Keratinocyte (primary cell): ENCODE measurements around the gene UHMK1. TPM values are rescaled to one million over a fixed set of nuclear protein-coding genes. Genes with fewer than 3 reads are reported as not detected.
"Not testable (repeated sequence)": the region's sequence is repeated elsewhere in the genome, so short reads cannot be mapped to it uniquely, and the experiment has no call there.

Source experiments
- DNase-seq: peaks from one replicate; pipeline ENCODE4 v3.0.0-alpha.2; 2011; ENCODE audit warnings: low read depth, missing footprints, low spot score
- FAIRE-seq: peaks from 2 replicates; lab custom pipeline; 2011; peaks lifted over from hg19 to GRCh38; lab: Jason Lieb, UNC
- H2AFZ ChIP-seq: 2 replicates; pipeline ENCODE4 v1.6.0; 2012; ENCODE audit warnings: low read length, control low read depth, inconsistent platforms; ENCODE audit not compliant: control insufficient read depth
- H3K27ac ChIP-seq: 2 replicates; pipeline ENCODE4 v1.5.1; 2011; ENCODE audit warnings: low read length; ENCODE audit not compliant: control insufficient read depth, insufficient read depth
- H3K27me3 ChIP-seq: 3 replicates; pipeline ENCODE4 v1.6.0; 2011; ENCODE audit warnings: low read length; ENCODE audit not compliant: control insufficient read depth, insufficient read depth; ENCODE audit errors: extremely low read depth
- H3K36me3 ChIP-seq, 2 experiments: 2 replicates in 1 of 2; 3 replicates in 1 of 2; pipeline ENCODE4 v1.5.1; 2011; ENCODE audit warnings: low read length in 2 of 2, mild to moderate bottlenecking in 1 of 2; ENCODE audit not compliant: control insufficient read depth in 2 of 2, insufficient read depth in 2 of 2; ENCODE audit errors: extremely low read depth in 1 of 2
- H3K4me1 ChIP-seq: 3 replicates; pipeline ENCODE4 v1.5.1; 2011; ENCODE audit warnings: low read length; ENCODE audit not compliant: control insufficient read depth, insufficient read depth; ENCODE audit errors: extremely low read depth
- H3K4me2 ChIP-seq: 3 replicates; pipeline ENCODE4 v1.6.0; 2011; ENCODE audit warnings: low read depth, low read length; ENCODE audit not compliant: control insufficient read depth, insufficient read depth; ENCODE audit errors: extremely low read depth
- H3K4me3 ChIP-seq, 3 experiments: fragments of 200-600 bp in 1 of 3; sonication (generic) in 1 of 3; 2 replicates in 2 of 3; 3 replicates in 1 of 3; pipeline ENCODE4 v1.5.1; 2011 to 2016; ENCODE audit warnings: low read length in 3 of 3, mild to moderate bottlenecking in 3 of 3, control low read depth in 2 of 3, inconsistent platforms in 1 of 3, low read depth in 1 of 3, mixed read lengths in 1 of 3, mixed run types in 1 of 3, moderate library complexity in 1 of 3; ENCODE audit not compliant: control insufficient read depth in 2 of 3, insufficient read depth in 2 of 3; ENCODE audit errors: extremely low read depth in 1 of 3
- H3K79me2 ChIP-seq: 2 replicates; pipeline ENCODE4 v1.6.0; 2012; ENCODE audit warnings: low read length; ENCODE audit not compliant: control insufficient read depth, insufficient read depth
- H3K9ac ChIP-seq: 3 replicates; pipeline ENCODE4 v1.6.0; 2011; ENCODE audit warnings: low read length; ENCODE audit not compliant: control insufficient read depth, insufficient read depth; ENCODE audit errors: extremely low read depth
- H3K9me1 ChIP-seq: 3 replicates; pipeline ENCODE4 v1.6.0; 2011; ENCODE audit warnings: low read length; ENCODE audit not compliant: control insufficient read depth, insufficient read depth; ENCODE audit errors: extremely low read depth
- H3K9me3 ChIP-seq: 2 replicates; pipeline ENCODE4 v1.5.1; 2012; ENCODE audit warnings: low read depth, low read length; ENCODE audit not compliant: control insufficient read depth
- H4K20me1 ChIP-seq: 3 replicates; pipeline ENCODE4 v1.6.0; 2011; ENCODE audit warnings: low read length; ENCODE audit not compliant: control insufficient read depth, insufficient read depth; ENCODE audit errors: extremely low read depth
- EZH2 ChIP-seq: IDR thresholded peaks from one replicate; pipeline ENCODE4 v1.6.1; 2012; ENCODE audit warnings: inconsistent platforms, mild to moderate bottlenecking, low read length, moderate library complexity
- dilution Hi-C: fragments of 300-500 bp; cut with MboI; formaldehyde crosslinking; loops from one replicate; pipeline ENCODE4 v1.7.0; 2020; ENCODE audit warnings: low sequenced_read_pairs; ENCODE audit not compliant: extremely low pct_ligation_motif_present
- polyA plus RNA-seq, 5 experiments: library from polyadenylated mRNA; depleted of rRNA in 3 of 5; stranded (reverse) in 3 of 5; stranded (forward) in 1 of 5; unstranded in 1 of 5; fragments of >200 nt; gene quantifications; 1 replicate in 1 of 5; 2 replicates in 3 of 5; 3 replicates in 1 of 5; pipeline versions ENCODE4 v1.2.1 to v1.2.3, GENCODE V29; 2011 to 2012; ENCODE audit warnings: missing spikeins in 2 of 5, low read depth in 1 of 5, low replicate concordance in 1 of 5
- TF ChIP-seq, protein P1 (sequence below), 3 experiments: IDR thresholded peaks in 1 of 3; conservative IDR thresholded peaks in 1 of 3; optimal IDR thresholded peaks in 1 of 3; 2 replicates in 2 of 3; 3 replicates in 1 of 3; pipeline versions ENCODE3 to v1.5.1; 2011; ENCODE audit warnings: low read length in 3 of 3, mild to moderate bottlenecking in 3 of 3, moderate library complexity in 2 of 3, control low read depth in 1 of 3, inconsistent platforms in 1 of 3; ENCODE audit not compliant: insufficient read depth in 2 of 3; ENCODE audit errors: extremely low read depth in 1 of 3

Gene UHMK1
- polyA plus RNA-seq, 1 donor (not counting 4 experiments of a cell fraction or from before 2014, with no cell fraction given): 45.1 TPM

DNA sequence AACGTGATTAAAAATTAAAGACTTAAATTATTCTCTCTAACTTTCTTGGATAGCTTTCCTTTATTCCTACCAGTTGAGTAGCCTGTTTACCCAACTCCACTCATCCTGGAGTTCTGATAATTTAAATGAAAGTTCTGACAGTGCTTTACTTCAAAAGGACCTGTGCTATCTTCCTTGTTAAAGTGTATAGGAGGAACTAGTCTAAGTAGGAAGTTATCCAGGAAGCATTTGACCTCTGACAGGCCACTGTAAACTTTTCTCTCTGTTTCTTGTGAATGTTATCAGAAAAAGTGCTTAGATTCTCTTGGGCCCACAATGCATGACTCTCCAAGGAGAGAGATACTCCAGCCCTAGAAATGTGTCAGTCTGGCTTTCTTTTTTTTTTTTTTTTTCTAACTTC is 73.1 kb downstream of the UHMK1 start:
- Histone ChIP-seq H4K20me1 (peaks cover 13% of the 10 kb centered on the region), H3K4me1 (peaks cover 11% of the 10 kb centered on the region), H3K27me3 (no peaks in the 10 kb centered on the region), H2AFZ (no peak overlapping the region), H3K9me3 (no peaks in the 10 kb centered on the region), H3K36me3 (peaks cover 19 to 36% of the 10 kb centered on the region in 2 experiments), H3K9me1 (no peaks in the 10 kb centered on the region), H3K27ac (no peak overlapping the region), H3K9ac (no peak overlapping the region), H3K4me3 (no peak overlapping the region), H3K4me2 (no peak overlapping the region), H3K79me2 (peaks cover 96% of the 10 kb centered on the region)
- FAIRE-seq (no peak), DNase-seq (no peak)
- TF ChIP-seq EZH2: no peak
- TF ChIP-seq, protein P1, sequence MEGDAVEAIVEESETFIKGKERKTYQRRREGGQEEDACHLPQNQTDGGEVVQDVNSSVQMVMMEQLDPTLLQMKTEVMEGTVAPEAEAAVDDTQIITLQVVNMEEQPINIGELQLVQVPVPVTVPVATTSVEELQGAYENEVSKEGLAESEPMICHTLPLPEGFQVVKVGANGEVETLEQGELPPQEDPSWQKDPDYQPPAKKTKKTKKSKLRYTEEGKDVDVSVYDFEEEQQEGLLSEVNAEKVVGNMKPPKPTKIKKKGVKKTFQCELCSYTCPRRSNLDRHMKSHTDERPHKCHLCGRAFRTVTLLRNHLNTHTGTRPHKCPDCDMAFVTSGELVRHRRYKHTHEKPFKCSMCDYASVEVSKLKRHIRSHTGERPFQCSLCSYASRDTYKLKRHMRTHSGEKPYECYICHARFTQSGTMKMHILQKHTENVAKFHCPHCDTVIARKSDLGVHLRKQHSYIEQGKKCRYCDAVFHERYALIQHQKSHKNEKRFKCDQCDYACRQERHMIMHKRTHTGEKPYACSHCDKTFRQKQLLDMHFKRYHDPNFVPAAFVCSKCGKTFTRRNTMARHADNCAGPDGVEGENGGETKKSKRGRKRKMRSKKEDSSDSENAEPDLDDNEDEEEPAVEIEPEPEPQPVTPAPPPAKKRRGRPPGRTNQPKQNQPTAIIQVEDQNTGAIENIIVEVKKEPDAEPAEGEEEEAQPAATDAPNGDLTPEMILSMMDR (optimal IDR thresholded peaks at IDR 0.05 in 1 of 3, IDR thresholded peaks at IDR 0.05 in 1 of 3, conservative IDR thresholded peaks at IDR 0.05 in 1 of 3; ENCODE audit: extremely low read depth in 1 of 3, insufficient read depth in 2 of 3, low read length in 3 of 3): no peak
- dilution Hi-C loops: no loop called here

DNA sequence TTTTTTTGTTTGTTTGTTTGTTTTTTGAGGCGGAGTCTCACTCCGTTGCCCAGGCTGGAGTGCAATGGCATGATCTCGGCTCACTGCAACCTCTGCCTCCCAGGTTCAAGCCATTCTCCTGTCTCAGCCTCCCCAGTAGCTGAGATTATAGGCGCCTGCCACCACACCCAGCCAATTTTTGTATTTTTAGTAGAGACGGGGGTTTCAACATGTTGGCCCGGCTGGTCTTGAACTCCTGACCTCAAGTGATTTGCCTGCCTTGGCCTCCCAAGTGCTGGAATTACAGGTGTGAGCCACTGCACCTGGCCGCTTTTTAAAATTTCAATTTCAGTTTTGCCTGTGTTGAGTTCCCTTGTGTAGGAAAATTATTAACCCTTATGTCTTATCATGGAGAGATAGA is 73.5 kb downstream of the UHMK1 start:
- H3K4me1 ChIP-seq, H3K4me3 ChIP-seq, dilution Hi-C loops, H3K9me1 ChIP-seq, H3K4me2 ChIP-seq, H3K9ac ChIP-seq, H3K27me3 ChIP-seq, FAIRE-seq, H3K27ac ChIP-seq, H3K9me3 ChIP-seq, H2AFZ ChIP-seq, DNase-seq: not testable (repeated sequence)
- Histone ChIP-seq H3K36me3 (peaks cover 18 to 32% of the 10 kb centered on the region in 2 experiments), H4K20me1 (peaks cover 15% of the 10 kb centered on the region), H3K79me2 (peaks cover 96% of the 10 kb centered on the region)

DNA sequence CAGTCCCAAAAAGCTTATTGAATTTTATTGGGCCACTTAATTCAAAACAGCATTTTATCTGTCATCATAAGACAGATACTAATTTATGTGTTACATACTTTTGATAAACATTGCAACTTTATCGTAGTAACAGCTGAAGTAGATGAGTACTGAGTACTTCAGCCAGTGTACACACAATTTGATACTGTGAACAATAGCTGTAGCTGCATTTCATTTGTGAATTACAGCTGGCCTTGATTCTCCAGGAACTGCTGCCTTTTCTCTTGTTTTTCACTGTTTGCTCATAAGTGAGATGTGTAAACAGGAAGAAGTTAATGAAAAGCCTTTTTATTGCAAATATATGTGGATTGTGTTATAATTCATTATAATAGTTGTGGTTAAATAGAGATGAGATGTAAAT is 74.1 kb downstream of the UHMK1 start:
- dilution Hi-C loops: no loop called here
- Histone ChIP-seq H3K9ac (no peak overlapping the region), H3K79me2 (peaks cover 96% of the 10 kb centered on the region), H3K27me3 (no peaks in the 10 kb centered on the region), H3K4me3 (no peak overlapping the region), H3K4me2 (no peak overlapping the region), H4K20me1 (peaks cover 15% of the 10 kb centered on the region), H3K27ac (no peak overlapping the region), H2AFZ (no peak overlapping the region), H3K9me3 (no peaks in the 10 kb centered on the region), H3K36me3 (peaks cover 17 to 29% of the 10 kb centered on the region in 2 experiments), H3K9me1 (no peaks in the 10 kb centered on the region), H3K4me1 (peaks cover 4% of the 10 kb centered on the region)
- no peak for FAIRE-seq
- no peak for TF ChIP-seq EZH2
- TF ChIP-seq, protein P1 (optimal IDR thresholded peaks at IDR 0.05 in 1 of 3, IDR thresholded peaks at IDR 0.05 in 1 of 3, conservative IDR thresholded peaks at IDR 0.05 in 1 of 3; ENCODE audit: extremely low read depth in 1 of 3, insufficient read depth in 2 of 3, low read length in 3 of 3): no peak
- no peak for DNase-seq
